GM12878 (cell line): ENCODE results near the gene ZSWIM3. TPM values are rescaled to one million over a fixed set of nuclear protein-coding genes. Genes with fewer than 3 reads are reported as not detected.
A peak's percentile ranks its signal among the peaks of the same experiment; 100 is the strongest.

Source experiments
- ATAC-seq: fragments of 200-7000 bp; cut with Tn5 transposase; 3 replicates; pipeline ENCODE4 v1.9.1; 2020; ENCODE audit warnings: mild to moderate bottlenecking, moderate library complexity
- BruUV-seq: library from RNA; stranded (reverse); fragments of 400-500 nt; replicated peaks from 2 replicates; lab custom pipeline; 2021; lab: Mats Ljungman, UMichigan
- CTCF ChIA-PET: fragments of 300-600 bp; sonication (Branson Sonifier 250); formaldehyde crosslinking; extraction: SDS; loops from one replicate; lab custom pipeline; 2021; ENCODE audit warnings: inconsistent platforms; lab: Yijun Ruan, JAX
- POLR2A ChIA-PET: fragments of 350-600 bp; formaldehyde crosslinking; extraction: SDS; loops from one replicate; lab custom pipeline; 2021; ENCODE audit warnings: inconsistent platforms; lab: Charles Lee
- RAD21 ChIA-PET: fragments of 300-600 bp; sonication (Branson Sonifier 250); formaldehyde crosslinking; loops from one replicate; lab custom pipeline; 2023; ENCODE audit warnings: antibody characterized with exemption; ENCODE audit not compliant: unreplicated experiment; lab: Charles Lee
- SMC1A ChIA-PET: fragments of 300-600 bp; sonication (Branson Sonifier 250); formaldehyde crosslinking; loops from one replicate; lab custom pipeline; 2023; ENCODE audit not compliant: unreplicated experiment, uncharacterized antibody; lab: Charles Lee
- DNase-seq: peaks from one replicate; pipeline ENCODE4 v3.0.0-alpha.2; 2011; ENCODE audit warnings: low read depth, low spot score
- FAIRE-seq: peaks from 3 replicates; lab custom pipeline; 2011; peaks lifted over from hg19 to GRCh38; lab: Jason Lieb, UNC
- H2AFZ ChIP-seq: 2 replicates; pipeline ENCODE4 v1.6.0; 2011; ENCODE audit warnings: low read depth, low read length, control low read depth; ENCODE audit not compliant: control insufficient read depth
- H3K27ac ChIP-seq: 2 replicates; pipeline ENCODE4 v1.5.1; 2011; ENCODE audit warnings: control low read depth; ENCODE audit not compliant: control insufficient read depth, insufficient read depth
- H3K27me3 ChIP-seq, 2 experiments: replicated peaks in 1 of 2; 2 replicates each; pipeline versions ENCODE4 v1.6.0 to v1.6.1; 2011; ENCODE audit warnings: low read length in 1 of 2; ENCODE audit not compliant: control insufficient read depth in 2 of 2, insufficient read depth in 2 of 2
- H3K36me3 ChIP-seq, 2 experiments: 2 replicates each; pipeline ENCODE4 v1.5.1; 2011; ENCODE audit warnings: low read length in 1 of 2; ENCODE audit not compliant: control insufficient read depth in 2 of 2, insufficient read depth in 2 of 2
- H3K4me1 ChIP-seq: 2 replicates; pipeline ENCODE4 v1.6.1; 2011; ENCODE audit warnings: mild to moderate bottlenecking, low read length, moderate library complexity, mixed read lengths; ENCODE audit not compliant: control insufficient read depth, insufficient read depth
- H3K4me2 ChIP-seq: 2 replicates; pipeline ENCODE4 v1.6.0; 2011; ENCODE audit warnings: control low read depth; ENCODE audit not compliant: control insufficient read depth, insufficient read depth
- H3K4me3 ChIP-seq: fragments of 200-600 bp; sonication (generic); 2 replicates; pipeline ENCODE4 v1.5.1; 2016
- H3K79me2 ChIP-seq: 2 replicates; pipeline ENCODE4 v1.6.0; 2011; ENCODE audit warnings: low read length; ENCODE audit not compliant: control insufficient read depth, insufficient read depth
- H3K9ac ChIP-seq: 2 replicates; pipeline ENCODE4 v1.8.0; 2011; ENCODE audit warnings: low read length, control low read depth, mixed read lengths; ENCODE audit not compliant: control insufficient read depth, insufficient read depth
- H3K9me3 ChIP-seq: replicated peaks from 3 replicates; pipeline ENCODE4 v1.5.1; 2011; ENCODE audit warnings: mild to moderate bottlenecking, low read length; ENCODE audit not compliant: control insufficient read depth, insufficient read depth
- H4K20me1 ChIP-seq: 2 replicates; pipeline ENCODE4 v1.6.0; 2011; ENCODE audit not compliant: control insufficient read depth, insufficient read depth
- BHLHE40 ChIP-seq, 2 experiments: fragments of 450-650 bp in 1 of 2; IDR thresholded peaks; 2 replicates each; pipeline ENCODE4 v1.6.1; 2011 to 2017; ENCODE audit warnings: low read depth in 2 of 2, borderline replicate concordance in 1 of 2, improper control_type of control experiment in 1 of 2, low read length in 1 of 2, mild to moderate bottlenecking in 1 of 2
- EZH2 ChIP-seq: IDR thresholded peaks from 2 replicates; pipeline ENCODE4 v1.6.1; 2012; ENCODE audit warnings: low read depth, mild to moderate bottlenecking, control low read depth, inconsistent platforms, low read length, borderline replicate concordance; ENCODE audit not compliant: control insufficient read depth
- IKZF1 ChIP-seq: fragments of 450-650 bp; conservative IDR thresholded peaks from 2 replicates; pipeline ENCODE4 v1.6.1; 2017; ENCODE audit warnings: antibody characterized with exemption, mild to moderate bottlenecking
- IKZF2 ChIP-seq, 2 experiments: fragments of 450-650 bp; IDR thresholded peaks; 2 replicates each; pipeline ENCODE4 v1.6.1; 2017; ENCODE audit warnings: mild to moderate bottlenecking in 2 of 2, moderate library complexity in 2 of 2
- RB1 ChIP-seq: fragments of 450-650 bp; formaldehyde crosslinking; IDR thresholded peaks from 2 replicates; pipeline ENCODE4 v1.6.1; 2017; ENCODE audit warnings: mild to moderate bottlenecking, borderline replicate concordance
- RCOR1 ChIP-seq: conservative IDR thresholded peaks from 2 replicates; pipeline ENCODE4 v1.6.1; 2012; ENCODE audit warnings: low read depth, low read length, improper control_type of control experiment
- SUZ12 ChIP-seq: fragments of 200-600 bp; sonication (generic); IDR thresholded peaks from one replicate; pipeline ENCODE4 v1.6.1; 2018; ENCODE audit warnings: antibody characterized with exemption, mild to moderate bottlenecking; ENCODE audit not compliant: unreplicated experiment
- YY1 ChIP-seq: IDR thresholded peaks from 2 replicates; pipeline ENCODE4 v1.6.1; 2011; ENCODE audit warnings: low read depth, mild to moderate bottlenecking, low read length
- ZNF207 ChIP-seq: fragments of 450-650 bp; IDR thresholded peaks from 2 replicates; pipeline ENCODE4 v1.6.1; 2014; ENCODE audit warnings: antibody characterized with exemption, mild to moderate bottlenecking, borderline replicate concordance
- ZNF24 ChIP-seq: fragments of 450-650 bp; IDR thresholded peaks from 2 replicates; pipeline ENCODE4 v1.6.1; 2017; ENCODE audit warnings: antibody characterized with exemption, mild to moderate bottlenecking
- WGBS: methylation state at CpG from one replicate; pipeline ENCODE4 v1.1.6; 2016; ENCODE audit warnings: low lambda C conversion rate; ENCODE audit not compliant: insufficient replicate concordance, insufficient coverage; ENCODE audit errors: missing lambda C conversion rate; 5-methylcytosine and 5-hydroxymethylcytosine counted together
- in situ Hi-C: fragments of 300-500 bp; cut with MboI; formaldehyde crosslinking; loops from 9 replicates; pipeline ENCODE4 v1.14.3; 2018; ENCODE audit warnings: mixed read lengths
- intact Hi-C: fragments of 100-400 bp; cut with micrococcal nuclease; formaldehyde crosslinking; loops from one replicate; pipeline ENCODE4 v1.14.2; 2022; ENCODE audit not compliant: unreplicated experiment
- polyA plus RNA-seq, 11 experiments: library from polyadenylated mRNA; depleted of rRNA in 4 of 11; unstranded in 6 of 11; stranded (reverse) in 5 of 11; fragments of >200 nt; fragmentation: Nextera tagmentation in 4 of 11; fragmentation: Illumina TruSeq in 1 of 11; extraction: Ambion mirVana in 4 of 11; extraction: Trizol in 1 of 11; gene quantifications; 1 replicate in 1 of 11; 2 replicates in 10 of 11; pipeline versions ENCODE4 v1.2.1 to v1.2.3, GENCODE V29; 2011 to 2016; ENCODE audit warnings: inconsistent platforms in 2 of 11, missing spikeins in 2 of 11, low read depth in 1 of 11
- total RNA-seq, 4 experiments: library from RNA; depleted of rRNA in 3 of 4; stranded (reverse); fragments of >200 nt in 3 of 4; fragmentation: Illumina TruSeq in 1 of 4; extraction: Trizol in 1 of 4; gene quantifications; 2 replicates each; pipeline versions ENCODE4 v1.2.1 to v1.2.3, GENCODE V29; 2013 to 2021
- TF ChIP-seq, protein P1 (sequence below): fragments of 450-650 bp; IDR thresholded peaks from 2 replicates; pipeline ENCODE4 v1.6.1; 2017; ENCODE audit warnings: mild to moderate bottlenecking
- TF ChIP-seq, protein P2 (sequence below): fragments of 450-650 bp; IDR thresholded peaks from 2 replicates; pipeline ENCODE4 v1.6.1; 2017; ENCODE audit warnings: mild to moderate bottlenecking, low read depth, inconsistent platforms; ENCODE audit not compliant: poor library complexity, severe bottlenecking

Gene ZSWIM3
- total and polyA plus RNA-seq, 10 of the 15 experiments (the other 5 are each of a cell fraction or from before 2014, with no cell fraction given): 1.6 to 5.1 (median 4.2) TPM

DNA sequence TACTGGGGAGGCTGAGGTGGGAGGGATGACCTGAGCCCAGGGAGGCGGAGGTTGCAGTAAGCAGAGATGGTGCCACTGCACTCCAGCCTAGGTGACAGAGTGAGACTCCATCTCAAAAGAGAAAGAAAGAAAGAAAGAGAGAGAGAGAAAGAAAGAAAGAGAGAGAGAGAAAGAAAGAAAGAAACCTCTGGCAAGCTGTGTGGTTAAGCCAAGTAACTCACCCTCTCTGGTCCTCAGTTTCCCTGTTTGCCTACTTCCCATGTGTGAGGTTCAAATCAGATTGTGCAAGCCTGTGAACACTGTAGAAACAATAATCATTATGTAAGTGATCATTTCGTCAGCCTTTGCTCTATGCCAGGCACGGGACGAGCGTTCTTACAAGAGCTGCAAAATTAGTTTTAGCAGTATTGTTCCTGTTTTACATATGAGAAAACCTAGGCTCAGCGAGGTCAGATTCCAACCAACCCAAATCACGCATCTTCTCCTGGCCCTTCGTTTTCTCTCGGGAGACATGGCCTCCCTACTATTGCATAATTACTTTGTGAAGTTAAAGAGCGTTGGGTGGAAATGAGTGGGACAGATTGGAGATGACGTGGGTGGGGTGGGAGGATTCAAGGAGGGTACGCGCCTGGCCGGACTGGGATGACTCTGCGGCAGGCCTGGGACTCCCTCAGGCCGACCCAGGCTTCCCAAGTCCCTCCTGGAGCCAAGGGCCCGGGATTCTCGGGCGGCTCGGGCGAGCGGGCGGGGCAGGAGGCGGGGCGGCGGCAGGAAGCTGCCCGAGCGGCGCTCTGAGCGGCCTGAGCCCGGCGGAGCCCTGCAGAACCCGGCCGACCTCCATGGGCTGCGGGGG, 24.2 kb upstream of the ZSWIM3 start, which contains the start of gene SNX21:
Gene SNX21 (plus strand): TSS at position 770 of the 853 bp plus-strand sequence. CDS start 121 bp downstream, outside the sequence.
- intact Hi-C loops: no loop called here
- H3K9me3 ChIP-seq: no peaks in the 10 kb centered on the region
- ChIA-PET POLR2A (interaction anchor here (1.0 kb wide), 1 partner anchor 9 kb away, joined by 3 read pairs; no protein-coding TSS in a partner anchor), SMC1A (interaction anchor here (0.7 to 1.3 kb wide), 2 partner anchors 101 to 266 kb away, joined by 3 to 4 read pairs; partner anchors contain the start of gene PCIF1)
- no peaks in the 10 kb centered on the region for H3K79me2 ChIP-seq
- peak within 1 kb of the TSS; percentile 66; the same call in 1 of the 2 replicates for H3K9ac ChIP-seq
- H3K27ac ChIP-seq: no peak within 1 kb of the TSS
- no TSS peak for BruUV-seq
- no peak for TF ChIP-seq EZH2
- 0 out of 2 replicates have a peak, but pooled peaks have one; percentile 4 for TF ChIP-seq YY1
- TF ChIP-seq, protein P1, sequence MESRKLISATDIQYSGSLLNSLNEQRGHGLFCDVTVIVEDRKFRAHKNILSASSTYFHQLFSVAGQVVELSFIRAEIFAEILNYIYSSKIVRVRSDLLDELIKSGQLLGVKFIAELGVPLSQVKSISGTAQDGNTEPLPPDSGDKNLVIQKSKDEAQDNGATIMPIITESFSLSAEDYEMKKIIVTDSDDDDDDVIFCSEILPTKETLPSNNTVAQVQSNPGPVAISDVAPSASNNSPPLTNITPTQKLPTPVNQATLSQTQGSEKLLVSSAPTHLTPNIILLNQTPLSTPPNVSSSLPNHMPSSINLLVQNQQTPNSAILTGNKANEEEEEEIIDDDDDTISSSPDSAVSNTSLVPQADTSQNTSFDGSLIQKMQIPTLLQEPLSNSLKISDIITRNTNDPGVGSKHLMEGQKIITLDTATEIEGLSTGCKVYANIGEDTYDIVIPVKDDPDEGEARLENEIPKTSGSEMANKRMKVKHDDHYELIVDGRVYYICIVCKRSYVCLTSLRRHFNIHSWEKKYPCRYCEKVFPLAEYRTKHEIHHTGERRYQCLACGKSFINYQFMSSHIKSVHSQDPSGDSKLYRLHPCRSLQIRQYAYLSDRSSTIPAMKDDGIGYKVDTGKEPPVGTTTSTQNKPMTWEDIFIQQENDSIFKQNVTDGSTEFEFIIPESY: no peak
- TF ChIP-seq ZNF24: no peak
- no peak for TF ChIP-seq RB1
- no peak for TF ChIP-seq RCOR1
- TF ChIP-seq SUZ12: no peak
- TF ChIP-seq, protein P2, sequence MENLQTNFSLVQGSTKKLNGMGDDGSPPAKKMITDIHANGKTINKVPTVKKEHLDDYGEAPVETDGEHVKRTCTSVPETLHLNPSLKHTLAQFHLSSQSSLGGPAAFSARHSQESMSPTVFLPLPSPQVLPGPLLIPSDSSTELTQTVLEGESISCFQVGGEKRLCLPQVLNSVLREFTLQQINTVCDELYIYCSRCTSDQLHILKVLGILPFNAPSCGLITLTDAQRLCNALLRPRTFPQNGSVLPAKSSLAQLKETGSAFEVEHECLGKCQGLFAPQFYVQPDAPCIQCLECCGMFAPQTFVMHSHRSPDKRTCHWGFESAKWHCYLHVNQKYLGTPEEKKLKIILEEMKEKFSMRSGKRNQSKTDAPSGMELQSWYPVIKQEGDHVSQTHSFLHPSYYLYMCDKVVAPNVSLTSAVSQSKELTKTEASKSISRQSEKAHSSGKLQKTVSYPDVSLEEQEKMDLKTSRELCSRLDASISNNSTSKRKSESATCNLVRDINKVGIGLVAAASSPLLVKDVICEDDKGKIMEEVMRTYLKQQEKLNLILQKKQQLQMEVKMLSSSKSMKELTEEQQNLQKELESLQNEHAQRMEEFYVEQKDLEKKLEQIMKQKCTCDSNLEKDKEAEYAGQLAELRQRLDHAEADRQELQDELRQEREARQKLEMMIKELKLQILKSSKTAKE: no peak
- TF ChIP-seq BHLHE40 (IDR thresholded peaks at IDR 0.05; ENCODE audit: borderline replicate concordance in 1 of 2, low read depth in 2 of 2, low read length in 1 of 2): no peak; a peak in 1 of 4 replicates
- TF ChIP-seq IKZF2 (IDR thresholded peaks at IDR 0.05): peak; percentile 17 to 47; a peak in 3 of 4 replicates
- peak; percentile 59; the same call in 1 of the 2 replicates for TF ChIP-seq IKZF1
- no peak for TF ChIP-seq ZNF207
- TF ChIP-seq, all 136 proteins: peak for 3
- FAIRE-seq (no peak), DNase-seq (no peak), ATAC-seq (peak; percentile 85)
- Histone ChIP-seq H3K4me3 (peak within 1 kb of the TSS; percentile 95), H3K4me1 (peaks cover 3% of the 10 kb centered on the region), H3K4me2 (peak within 1 kb of the TSS; percentile 99), H3K36me3 (no peaks in the 10 kb centered on the region), H3K27me3 (no peaks in the 10 kb centered on the region), H4K20me1 (no peaks in the 10 kb centered on the region), H2AFZ (peak within 1 kb of the TSS; percentile 80)
- CTCF ChIA-PET: interaction anchor here (1.3 kb wide), 1 partner anchor 9 kb away, joined by 6 read pairs; no protein-coding TSS in a partner anchor
- in situ Hi-C loops: no loop called here
- RAD21 ChIA-PET: no interaction called here
- 25% methylated on average over 19 of the region's 35 CpGs for WGBS
